Glutamatergic neuron (in vitro differentiated cells): ENCODE results near the gene SNPH. TPM values are rescaled to one million over a fixed set of nuclear protein-coding genes. Genes with fewer than 3 reads are reported as not detected.

ENCODE experiments used
- DNase-seq: peaks from one replicate; pipeline ENCODE4 v3.0.0; 2022
- H3K27ac Mint-ChIP-seq: one replicate; pipeline ENCODE4 v1.8.0; 2020; ENCODE audit warnings: mild to moderate bottlenecking, mixed read lengths, inconsistent platforms; ENCODE audit not compliant: unreplicated experiment
- H3K27me3 Mint-ChIP-seq: one replicate; pipeline ENCODE4 v1.8.0; 2020; ENCODE audit warnings: mild to moderate bottlenecking, moderate library complexity, mixed read lengths, inconsistent platforms; ENCODE audit not compliant: unreplicated experiment
- H3K36me3 Mint-ChIP-seq: one replicate; pipeline ENCODE4 v1.8.0; 2020; ENCODE audit warnings: mild to moderate bottlenecking, mixed read lengths, inconsistent platforms; ENCODE audit not compliant: unreplicated experiment
- H3K4me1 Mint-ChIP-seq: one replicate; pipeline ENCODE4 v1.8.0; 2020; ENCODE audit warnings: mild to moderate bottlenecking, low read depth, mixed read lengths, inconsistent platforms; ENCODE audit not compliant: unreplicated experiment
- H3K4me3 Mint-ChIP-seq: one replicate; pipeline ENCODE4 v1.8.0; 2020; ENCODE audit warnings: mild to moderate bottlenecking, mixed read lengths, inconsistent platforms; ENCODE audit not compliant: unreplicated experiment
- H3K9me3 Mint-ChIP-seq: one replicate; pipeline ENCODE4 v1.8.0; 2020; ENCODE audit warnings: mild to moderate bottlenecking, moderate library complexity, mixed read lengths, inconsistent platforms; ENCODE audit not compliant: unreplicated experiment
- CTCF ChIP-seq: fragments of 200-600 bp; sonication (generic); IDR thresholded peaks from one replicate; pipeline ENCODE4 v1.5.0; 2021; ENCODE audit not compliant: partially characterized antibody, unreplicated experiment
- total RNA-seq: library from RNA; stranded (reverse); fragmentation: NEBNext Ultra II Directional; extraction: Animal tissue kit (Norgen Biotek cat#: 25700); gene quantifications from one replicate; pipeline ENCODE4 v1.2.1, GENCODE V29; 2021; ENCODE audit not compliant: unreplicated experiment

The SNPH gene
- total RNA-seq, 1 donor from 2014 or later: 34.5 TPM

- Mint-ChIP-seq H3K27ac (no peak overlapping the region), H3K9me3 (peaks cover 4% of the 10 kb centered on the region), H3K4me1 (no peaks in the 10 kb centered on the region), H3K36me3 (no peaks in the 10 kb centered on the region), H3K4me3 (no peak overlapping the region), H3K27me3 (peaks cover 7% of the 10 kb centered on the region)
- no peak for DNase-seq
- no peak for TF ChIP-seq CTCF
These were observed 32.1 kb downstream of the SNPH start for GRCh38 chr20:1298166-1298565.

- peaks cover 7% of the 10 kb centered on the region for H3K27me3 Mint-ChIP-seq
- H3K9me3 Mint-ChIP-seq: peaks cover 4% of the 10 kb centered on the region
- H3K36me3 Mint-ChIP-seq: peaks cover 3% of the 10 kb centered on the region
- H3K4me3 Mint-ChIP-seq: no peak overlapping the region
- no peak for DNase-seq
- no peak overlapping the region for H3K27ac Mint-ChIP-seq
- H3K4me1 Mint-ChIP-seq: no peaks in the 10 kb centered on the region
- no peak for TF ChIP-seq CTCF
These were observed 32.9 kb downstream of the SNPH start for GRCh38 chr20:1298888-1299511.

- Mint-ChIP-seq H3K9me3 (peaks cover 4% of the 10 kb centered on the region), H3K4me3 (no peak overlapping the region), H3K27ac (no peak overlapping the region), H3K4me1 (no peaks in the 10 kb centered on the region), H3K27me3 (peaks cover 7% of the 10 kb centered on the region), H3K36me3 (peaks cover 6% of the 10 kb centered on the region)
- DNase-seq: no peak
- peak; percentile 20 for TF ChIP-seq CTCF
These were observed 33.4 kb downstream of the SNPH start for GRCh38 chr20:1299522-1299921.

GRCh38 chr20:1300083-1300840, 34.2 kb downstream of the SNPH start:
- Mint-ChIP-seq H3K27ac (no peak overlapping the region), H3K4me3 (no peak overlapping the region), H3K4me1 (no peaks in the 10 kb centered on the region), H3K9me3 (peaks cover 6% of the 10 kb centered on the region), H3K27me3 (peaks cover 7% of the 10 kb centered on the region), H3K36me3 (peaks cover 6% of the 10 kb centered on the region)
- no peak for TF ChIP-seq CTCF
- no peak for DNase-seq

- H3K36me3 Mint-ChIP-seq: peaks cover 6% of the 10 kb centered on the region
- peaks cover 7% of the 10 kb centered on the region for H3K27me3 Mint-ChIP-seq
- peak overlapping the region; percentile 55 for H3K27ac Mint-ChIP-seq
- no peak for DNase-seq
- H3K4me3 Mint-ChIP-seq: no peak overlapping the region
- H3K4me1 Mint-ChIP-seq: no peaks in the 10 kb centered on the region
- H3K9me3 Mint-ChIP-seq: peaks cover 6% of the 10 kb centered on the region
- TF ChIP-seq CTCF: no peak
These were observed 35.0 kb downstream of the SNPH start for GRCh38 chr20:1301031-1301529.
